HepG2 (cell line): ENCODE measurements around the gene GRB2. TPM values are rescaled to one million over a fixed set of nuclear protein-coding genes. Genes with fewer than 3 reads are reported as not detected.

Experiments used
- CBFB ChIP-seq: sonication (generic); formaldehyde crosslinking; IDR thresholded peaks from 2 replicates; pipeline ENCODE4 v1.4.0; 2020; ENCODE audit warnings: missing genetic modification reagents
- E2F5 ChIP-seq: sonication (generic); formaldehyde crosslinking; conservative IDR thresholded peaks from 2 replicates; pipeline ENCODE4 v1.4.0; 2020; ENCODE audit warnings: missing genetic modification reagents
- HHEX ChIP-seq: IDR thresholded peaks from 2 replicates; pipeline ENCODE4 v1.6.1; 2016; ENCODE audit warnings: control low read depth
- KDM3A ChIP-seq: IDR thresholded peaks from 2 replicates; pipeline ENCODE4 v1.6.1; 2018; ENCODE audit warnings: low read depth, missing compliant biosample characterization
- KDM4B ChIP-seq: sonication (generic); formaldehyde crosslinking; IDR thresholded peaks from 2 replicates; pipeline ENCODE4 v1.4.0; 2020; ENCODE audit warnings: missing genetic modification reagents
- MAFK ChIP-seq, 2 experiments: IDR thresholded peaks in 1 of 2; conservative IDR thresholded peaks in 1 of 2; 2 replicates each; pipeline ENCODE4 v1.6.1; 2011; ENCODE audit warnings: improper control_type of control experiment in 2 of 2, low read length in 2 of 2
- MLLT10 ChIP-seq: sonication (generic); formaldehyde crosslinking; IDR thresholded peaks from 2 replicates; pipeline ENCODE4 v1.4.0; 2020; ENCODE audit warnings: missing genetic modification reagents
- MNT ChIP-seq: fragments of 450-650 bp; IDR thresholded peaks from 2 replicates; pipeline ENCODE4 v1.6.1; 2016
- MTERF4 ChIP-seq: sonication (generic); formaldehyde crosslinking; IDR thresholded peaks from 2 replicates; pipeline ENCODE4 v1.8.0; 2023; ENCODE audit warnings: mild to moderate bottlenecking, missing genetic modification reagents
- ONECUT2 ChIP-seq: sonication (generic); formaldehyde crosslinking; IDR thresholded peaks from 2 replicates; pipeline ENCODE4 v1.4.0; 2020; ENCODE audit warnings: missing genetic modification reagents
- PCBP1 ChIP-seq: fragments of 200-400 bp; formaldehyde crosslinking; IDR thresholded peaks from 2 replicates; pipeline ENCODE4 v1.6.1; 2017; ENCODE audit warnings: mild to moderate bottlenecking, low read depth, low read length, borderline replicate concordance
- SIN3A ChIP-seq: IDR thresholded peaks from 2 replicates; pipeline ENCODE4 v1.6.1; 2011; ENCODE audit warnings: low read depth, mild to moderate bottlenecking, control low read depth, low read length, borderline replicate concordance
- THAP11 ChIP-seq: IDR thresholded peaks from 2 replicates; pipeline ENCODE4 v1.6.1; 2016; ENCODE audit warnings: missing biosample characterization, missing genetic modification reagents
- ZNF136 ChIP-seq: sonication (generic); formaldehyde crosslinking; IDR thresholded peaks from 2 replicates; pipeline ENCODE4 v1.8.1; 2022; ENCODE audit warnings: low read depth, mild to moderate bottlenecking, moderate library complexity, missing genetic modification reagents
- ZNF362 ChIP-seq: sonication (generic); formaldehyde crosslinking; IDR thresholded peaks from 2 replicates; pipeline ENCODE4 v1.4.0; 2020; ENCODE audit warnings: missing genetic modification reagents, mild to moderate bottlenecking, borderline replicate concordance
- ZNF513 ChIP-seq: sonication (generic); formaldehyde crosslinking; conservative IDR thresholded peaks from 2 replicates; pipeline ENCODE4 v1.5.0; 2020; ENCODE audit warnings: missing genetic modification reagents
- ZSCAN31 ChIP-seq: sonication (generic); formaldehyde crosslinking; IDR thresholded peaks from 2 replicates; pipeline ENCODE4 v1.5.0; 2020; ENCODE audit warnings: low read depth, mild to moderate bottlenecking, missing genetic modification reagents
- polyA plus RNA-seq, 8 experiments: library from polyadenylated mRNA; depleted of rRNA in 3 of 8; stranded (reverse) in 7 of 8; unstranded in 1 of 8; fragments of >200 nt; fragmentation: Illumina TruSeq in 4 of 8; extraction: Trizol in 4 of 8; gene quantifications; 2 replicates each; pipeline versions ENCODE4 v1.2.1 to v1.2.3, GENCODE V29; 2011 to 2016; ENCODE audit warnings: low read depth in 4 of 8, missing spikeins in 1 of 8, mixed read lengths in 1 of 8; ENCODE audit not compliant: insufficient read depth in 1 of 8
- total RNA-seq, 5 experiments: library from RNA; depleted of rRNA; stranded (reverse); fragments of >200 nt; fragmentation: Illumina TruSeq; extraction: Trizol; gene quantifications; 2 replicates each; pipeline ENCODE4 v1.2.3, GENCODE V29; 2016; ENCODE audit warnings: low read depth in 1 of 5
- TF ChIP-seq, protein P1 (sequence below): IDR thresholded peaks from 2 replicates; pipeline ENCODE4 v1.6.1; 2016; ENCODE audit warnings: control low read depth

GRB2 gene
- total and polyA plus RNA-seq, 2 of the 13 experiments (the other 11 are each of a cell fraction or from before 2014, with no cell fraction given) = 84.6 to 92.3 TPM

- TF ChIP-seq E2F5 (CRISPR knock-in tag) (0 out of 2 replicates have a peak, but pooled peaks have one; percentile 37), MAFK (conservative IDR thresholded peaks at IDR 0.05 in 1 of 2, IDR thresholded peaks at IDR 0.05 in 1 of 2; ENCODE audit: low read length in 2 of 2) (no peak), ONECUT2 (CRISPR knock-in tag) (0 out of 2 replicates have a peak, but pooled peaks have one; percentile 4), HHEX (CRISPR knock-in tag) (no peak), KDM3A (CRISPR knock-in tag) (peak; percentile 80; the same call in 1 of the 2 replicates), ZNF362 (peak; percentile 42; the same call in 1 of the 2 replicates), KDM4B (peak; percentile 15; the same call in 1 of the 2 replicates), CBFB (CRISPR knock-in tag) (peak; percentile 87), THAP11 (CRISPR knock-in tag) (peak; percentile 99), ZNF513 (CRISPR knock-in tag) (no peak), ZSCAN31 (CRISPR knock-in tag) (peak; percentile 94), MLLT10 (no peak), MTERF4 (CRISPR knock-in tag) (0 out of 2 replicates have a peak, but pooled peaks have one; percentile 81), PCBP1 (peak; percentile 45; the same call in 1 of the 2 replicates), ZNF136 (CRISPR knock-in tag) (0 out of 2 replicates have a peak, but pooled peaks have one; percentile 75), MNT (no peak; the same call in 1 of the 2 replicates), SIN3A (peak; percentile 83; the same call in 1 of the 2 replicates)
- TF ChIP-seq, protein P1, sequence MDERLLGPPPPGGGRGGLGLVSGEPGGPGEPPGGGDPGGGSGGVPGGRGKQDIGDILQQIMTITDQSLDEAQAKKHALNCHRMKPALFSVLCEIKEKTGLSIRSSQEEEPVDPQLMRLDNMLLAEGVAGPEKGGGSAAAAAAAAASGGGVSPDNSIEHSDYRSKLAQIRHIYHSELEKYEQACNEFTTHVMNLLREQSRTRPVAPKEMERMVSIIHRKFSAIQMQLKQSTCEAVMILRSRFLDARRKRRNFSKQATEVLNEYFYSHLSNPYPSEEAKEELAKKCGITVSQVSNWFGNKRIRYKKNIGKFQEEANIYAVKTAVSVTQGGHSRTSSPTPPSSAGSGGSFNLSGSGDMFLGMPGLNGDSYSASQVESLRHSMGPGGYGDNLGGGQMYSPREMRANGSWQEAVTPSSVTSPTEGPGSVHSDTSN (CRISPR knock-in tag) = peak; percentile 96
These were observed 116.2 kb downstream of the GRB2 start, which contains the start of gene SLC25A19 (continued) for GRCh38 chr17:75289115-75289831.
